Endothelial cell of umbilical vein (primary cell): Measurements from ENCODE around the gene PLAA. TPM values are rescaled to one million over a fixed set of nuclear protein-coding genes. Genes with fewer than 3 reads are reported as not detected.

Experiments used
- BruUV-seq: library from RNA; stranded (reverse); fragments of 400-500 nt; replicated peaks from 2 replicates; lab custom pipeline; 2021; lab: Mats Ljungman, UMichigan
- CTCF ChIA-PET: fragments of 300-600, 350-600 bp; sonication (Branson Sonifier 250); formaldehyde crosslinking; loops from one replicate; lab custom pipeline; 2021; ENCODE audit warnings: antibody characterized with exemption, inconsistent platforms; lab: Charles Lee
- POLR2A ChIA-PET: fragments of 300-600, 350-600 bp; sonication (Branson Sonifier 250); formaldehyde crosslinking; loops from one replicate; lab custom pipeline; 2021; ENCODE audit warnings: antibody characterized with exemption, inconsistent platforms; lab: Charles Lee
- DNase-seq: peaks from one replicate; pipeline ENCODE4 v3.0.0-alpha.2; 2011; ENCODE audit warnings: low read depth, low spot score
- FAIRE-seq: peaks from 2 replicates; lab custom pipeline; 2011; peaks lifted over from hg19 to GRCh38; lab: Jason Lieb, UNC
- H2AFZ ChIP-seq: 2 replicates; pipeline ENCODE4 v1.6.0; 2012; ENCODE audit warnings: low read depth, low read length, control low read depth, inconsistent platforms
- H3K27ac ChIP-seq: 2 replicates; pipeline ENCODE4 v1.5.1; 2011; ENCODE audit warnings: low read depth, mild to moderate bottlenecking, control low read depth, low read length, moderate library complexity; ENCODE audit not compliant: insufficient read depth
- H3K27me3 ChIP-seq, 2 experiments: 2 replicates each; pipeline versions ENCODE4 v1.6.0 to v1.6.1; 2011; ENCODE audit warnings: low read length in 2 of 2, mixed read lengths in 1 of 2; ENCODE audit not compliant: control insufficient read depth in 2 of 2, insufficient read depth in 2 of 2
- H3K36me3 ChIP-seq, 2 experiments: 2 replicates in 1 of 2; 3 replicates in 1 of 2; pipeline ENCODE4 v1.5.1; 2011; ENCODE audit warnings: low read length in 2 of 2, mild to moderate bottlenecking in 1 of 2, moderate library complexity in 1 of 2; ENCODE audit not compliant: control insufficient read depth in 2 of 2, insufficient read depth in 2 of 2; ENCODE audit errors: extremely low read depth in 1 of 2
- H3K4me1 ChIP-seq: 3 replicates; pipeline ENCODE4 v1.5.1; 2011; ENCODE audit warnings: mild to moderate bottlenecking, low read length; ENCODE audit not compliant: control insufficient read depth, insufficient read depth; ENCODE audit errors: extremely low read depth
- H3K4me2 ChIP-seq: 2 replicates; pipeline ENCODE4 v1.6.1; 2011; ENCODE audit warnings: low read length, control low read depth, mixed read lengths; ENCODE audit not compliant: insufficient read depth
- H3K4me3 ChIP-seq, 3 experiments: fragments of 200-600 bp in 1 of 3; sonication (generic), shearing (Covaris generic) in 1 of 3; replicated peaks in 1 of 3; 2 replicates each; pipeline ENCODE4 v1.5.1; 2011 to 2016; ENCODE audit warnings: control low read depth in 3 of 3, low read length in 3 of 3, mild to moderate bottlenecking in 2 of 3, inconsistent platforms in 1 of 3, low read depth in 1 of 3, moderate library complexity in 1 of 3; ENCODE audit not compliant: insufficient read depth in 1 of 3
- H3K79me2 ChIP-seq: 2 replicates; pipeline ENCODE4 v1.6.0; 2012; ENCODE audit warnings: low read length, inconsistent platforms; ENCODE audit not compliant: control insufficient read depth, insufficient read depth
- H3K9ac ChIP-seq: replicated peaks from 2 replicates; pipeline ENCODE3; 2011; ENCODE audit warnings: low read length, control low read depth; ENCODE audit not compliant: insufficient read depth; ENCODE audit errors: extremely low read depth
- H3K9me1 ChIP-seq: replicated peaks from 3 replicates; pipeline ENCODE4 v1.6.0; 2011; ENCODE audit warnings: mild to moderate bottlenecking, low read length; ENCODE audit not compliant: control insufficient read depth, insufficient read depth; ENCODE audit errors: extremely low read depth
- H3K9me3 ChIP-seq: replicated peaks from 2 replicates; pipeline ENCODE4 v1.5.1; 2012; ENCODE audit warnings: low read length, inconsistent platforms; ENCODE audit not compliant: control insufficient read depth, insufficient read depth
- H4K20me1 ChIP-seq: replicated peaks from 2 replicates; pipeline ENCODE3; 2011; ENCODE audit warnings: mild to moderate bottlenecking, low read length; ENCODE audit not compliant: control insufficient read depth, insufficient read depth; ENCODE audit errors: extremely low read depth
- EZH2 ChIP-seq: IDR thresholded peaks from 2 replicates; pipeline ENCODE4 v1.6.1; 2012; ENCODE audit warnings: borderline replicate concordance, low read depth, mild to moderate bottlenecking, moderate library complexity, low read length, inconsistent platforms; ENCODE audit not compliant: severe bottlenecking
- FOS ChIP-seq: IDR thresholded peaks from 2 replicates; pipeline ENCODE4 v1.6.1; 2011; ENCODE audit warnings: mild to moderate bottlenecking, low read length, moderate library complexity, borderline replicate concordance; ENCODE audit not compliant: insufficient read depth
- GATA2 ChIP-seq: IDR thresholded peaks from 2 replicates; pipeline ENCODE4 v1.7.0; 2011; ENCODE audit warnings: low read depth, mild to moderate bottlenecking, moderate library complexity, mixed read lengths, low read length; ENCODE audit not compliant: insufficient read length, insufficient read depth
- JUN ChIP-seq: IDR thresholded peaks from 2 replicates; pipeline ENCODE4 v1.6.1; 2011; ENCODE audit warnings: borderline replicate concordance, low read depth; ENCODE audit not compliant: insufficient read length, insufficient read depth
- MAX ChIP-seq: IDR thresholded peaks from 2 replicates; pipeline ENCODE4 v1.6.1; 2011; ENCODE audit not compliant: insufficient read depth, insufficient read length
- MYC ChIP-seq: IDR thresholded peaks from one replicate; pipeline ENCODE4 v1.6.1; 2011; ENCODE audit warnings: mild to moderate bottlenecking, low read depth, low read length
- POLR2A ChIP-seq: IDR thresholded peaks from 2 replicates; pipeline ENCODE4 v1.6.1; 2012; ENCODE audit warnings: low read depth, mild to moderate bottlenecking, control low read depth, low read length
- POLR2AphosphoS5 ChIP-seq: IDR thresholded peaks from 2 replicates; pipeline ENCODE4 v1.6.1; 2012; ENCODE audit warnings: low read depth, mild to moderate bottlenecking, control low read depth, low read length, moderate library complexity; ENCODE audit not compliant: insufficient read depth
- dilution Hi-C: fragments of 300-500 bp; cut with MboI; formaldehyde crosslinking; loops from one replicate; pipeline ENCODE4 v1.15.0; 2019; ENCODE audit warnings: low sequenced_read_pairs; ENCODE audit not compliant: extremely low pct_ligation_motif_present
- intact Hi-C: fragments of 100-400 bp; cut with micrococcal nuclease; formaldehyde crosslinking; loops from one replicate; pipeline ENCODE4 v1.10.0; 2022
- polyA plus RNA-seq, 4 experiments: library from polyadenylated mRNA; depleted of rRNA in 3 of 4; stranded (reverse) in 3 of 4; unstranded in 1 of 4; fragments of >200 nt; gene quantifications; 2 replicates each; pipeline versions ENCODE4 v1.2.1 to v1.2.3, GENCODE V29; 2011 to 2012; ENCODE audit warnings: missing spikeins in 1 of 4
- total RNA-seq: library from RNA; stranded (reverse); gene quantifications from 2 replicates; pipeline ENCODE4 v1.2.3, GENCODE V29; 2021
- TF ChIP-seq, protein P1 (sequence below), 2 donors: IDR thresholded peaks; 1 replicate in 1 of 2; 2 replicates in 1 of 2; pipeline ENCODE4 v1.5.1; 2011; ENCODE audit warnings: low read length in 2 of 2, mild to moderate bottlenecking in 2 of 2, moderate library complexity in 2 of 2, control low read depth in 1 of 2, inconsistent platforms in 1 of 2, low read depth in 1 of 2; ENCODE audit not compliant: insufficient read depth in 1 of 2; ENCODE audit errors: extremely low read depth in 1 of 2

Gene PLAA
- total and polyA plus RNA-seq, 2 donors (not counting 3 experiments of a cell fraction or from before 2014, with no cell fraction given): 15.6 to 36.9 TPM

DNA sequence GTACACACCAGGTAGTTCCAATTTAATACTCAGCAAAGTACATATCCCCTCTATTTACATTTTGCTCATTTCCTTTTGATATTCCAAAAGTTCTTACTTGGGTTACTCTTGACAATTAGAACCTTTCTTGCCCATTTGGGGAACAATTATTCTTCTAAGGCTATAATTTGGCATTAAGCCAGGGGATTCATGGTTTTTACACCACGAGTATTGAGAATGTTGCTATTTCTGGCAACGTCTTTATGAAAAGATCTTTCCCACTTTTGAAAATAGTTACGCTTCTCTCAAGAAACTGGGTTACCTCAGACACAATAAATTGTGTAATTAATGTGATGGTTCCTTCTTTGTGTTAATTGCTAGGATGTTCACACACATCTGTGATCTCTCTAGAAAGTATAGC, 43.0 kb downstream of the PLAA start:
- dilution Hi-C loops (no loop called here), intact Hi-C loops (no loop called here)
- no peak for FAIRE-seq

More for the DNA sequence above, 43.0 kb downstream of the PLAA start:
- CTCF ChIA-PET: interaction anchor here (1.3 kb wide), 1 partner anchor 11 kb away, joined by 4 read pairs; the partner anchor contains the start of gene CAAP1
- H3K79me2 ChIP-seq: no peaks in the 10 kb centered on the region
- TF ChIP-seq EZH2 (no peak), FOS (no peak), MYC (no peak), JUN (no peak), POLR2AphosphoS5 (no peak), POLR2A (no peak), GATA2 (no peak), MAX (no peak)
- TF ChIP-seq, protein P1, sequence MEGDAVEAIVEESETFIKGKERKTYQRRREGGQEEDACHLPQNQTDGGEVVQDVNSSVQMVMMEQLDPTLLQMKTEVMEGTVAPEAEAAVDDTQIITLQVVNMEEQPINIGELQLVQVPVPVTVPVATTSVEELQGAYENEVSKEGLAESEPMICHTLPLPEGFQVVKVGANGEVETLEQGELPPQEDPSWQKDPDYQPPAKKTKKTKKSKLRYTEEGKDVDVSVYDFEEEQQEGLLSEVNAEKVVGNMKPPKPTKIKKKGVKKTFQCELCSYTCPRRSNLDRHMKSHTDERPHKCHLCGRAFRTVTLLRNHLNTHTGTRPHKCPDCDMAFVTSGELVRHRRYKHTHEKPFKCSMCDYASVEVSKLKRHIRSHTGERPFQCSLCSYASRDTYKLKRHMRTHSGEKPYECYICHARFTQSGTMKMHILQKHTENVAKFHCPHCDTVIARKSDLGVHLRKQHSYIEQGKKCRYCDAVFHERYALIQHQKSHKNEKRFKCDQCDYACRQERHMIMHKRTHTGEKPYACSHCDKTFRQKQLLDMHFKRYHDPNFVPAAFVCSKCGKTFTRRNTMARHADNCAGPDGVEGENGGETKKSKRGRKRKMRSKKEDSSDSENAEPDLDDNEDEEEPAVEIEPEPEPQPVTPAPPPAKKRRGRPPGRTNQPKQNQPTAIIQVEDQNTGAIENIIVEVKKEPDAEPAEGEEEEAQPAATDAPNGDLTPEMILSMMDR (IDR thresholded peaks at IDR 0.05; ENCODE audit: extremely low read depth in 1 of 2, insufficient read depth in 1 of 2, low read depth in 1 of 2, low read length in 2 of 2): no peak
- no peak overlapping the region for H3K9ac ChIP-seq
- DNase-seq: no peak
- no TSS peak for BruUV-seq
- no peaks in the 10 kb centered on the region for H3K27me3 ChIP-seq
- H2AFZ ChIP-seq: no peak overlapping the region
- POLR2A ChIA-PET: no interaction called here
- no peak overlapping the region for H3K4me3 ChIP-seq
- H3K9me1 ChIP-seq: no peaks in the 10 kb centered on the region
- no peak overlapping the region for H3K4me2 ChIP-seq
- no peaks in the 10 kb centered on the region for H3K4me1 ChIP-seq
- no peaks in the 10 kb centered on the region for H3K9me3 ChIP-seq
- no peak overlapping the region for H3K27ac ChIP-seq
- no peaks in the 10 kb centered on the region for H4K20me1 ChIP-seq
- peaks cover 5 to 7% of the 10 kb centered on the region in 2 experiments for H3K36me3 ChIP-seq
